ENCODE results near the gene ADAMTS2.
"Not testable (repeated sequence)": the region's sequence is repeated elsewhere in the genome, so short reads cannot be mapped to it uniquely, and the experiment has no call there.

The ADAMTS2 gene

GRCh38 chr5:179115845-179116524 is 229.3 kb downstream of the ADAMTS2 start:
- DNase-seq, result no peak

DNA sequence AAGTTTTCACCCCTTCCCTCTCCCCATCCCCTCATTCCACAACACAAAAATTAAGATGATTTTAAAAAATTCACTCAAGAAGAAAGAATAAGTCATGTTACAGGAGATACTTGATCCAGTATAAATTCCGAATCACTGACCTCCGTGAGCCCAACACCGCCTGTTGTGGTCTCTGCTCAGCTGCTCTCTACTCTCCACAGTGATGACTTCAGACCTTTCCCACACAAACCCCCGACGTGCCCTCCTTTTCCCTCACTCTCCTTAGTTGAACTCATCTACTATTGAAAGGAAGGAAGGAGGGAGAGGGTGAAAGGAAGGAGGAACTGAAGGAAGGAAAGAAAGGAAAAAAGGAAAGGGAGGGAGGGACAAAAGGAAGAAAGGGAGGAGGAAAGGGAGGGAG is 230.0 kb downstream of the ADAMTS2 start:
- DNase-seq, result no peak

GRCh38 chr5:179114756-179115155 is 230.5 kb downstream of the ADAMTS2 start:
- DNase-seq, result no peak

DNA sequence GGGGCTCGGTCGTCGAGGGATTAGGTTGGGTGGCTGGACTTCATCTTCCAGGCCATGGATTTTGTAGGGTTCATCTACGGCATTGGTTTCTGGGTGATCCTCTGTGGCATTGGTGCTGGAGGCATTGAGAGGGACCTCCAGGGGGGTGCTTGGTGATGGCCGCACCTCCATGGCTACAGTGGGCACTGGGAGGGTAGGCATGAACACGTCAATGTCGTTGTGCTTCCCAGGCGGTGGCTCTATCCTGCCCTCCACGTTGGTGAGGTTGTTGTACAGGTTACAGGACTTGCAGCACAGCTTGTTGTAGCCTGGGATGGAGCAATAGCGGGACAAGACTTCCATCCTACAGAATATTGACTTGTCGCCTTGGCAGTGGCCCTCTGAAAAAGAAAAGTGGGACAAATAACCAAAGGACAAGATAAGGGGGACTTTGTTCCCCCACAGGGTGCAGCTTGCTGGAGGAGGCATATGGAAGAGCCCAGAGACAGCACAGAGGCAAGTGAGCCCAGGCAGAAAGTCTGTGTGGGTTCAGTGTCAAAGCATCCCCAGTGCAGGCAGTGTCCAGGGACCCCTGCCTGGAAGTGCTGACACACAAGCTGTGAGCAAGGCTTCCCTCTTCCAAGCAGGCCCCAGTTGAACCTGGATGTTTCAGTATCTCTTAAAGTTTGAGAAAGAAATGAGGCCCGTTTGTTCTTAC is 231.2 kb downstream of the ADAMTS2 start:
- DNase-seq, result no peak

- DNase-seq, result no peak
Measured at GRCh38 chr5:179113143-179113530, 232.1 kb downstream of the ADAMTS2 start.

- no peak for DNase-seq
Measured at GRCh38 chr5:179112469-179113142, 232.7 kb downstream of the ADAMTS2 start.

DNA sequence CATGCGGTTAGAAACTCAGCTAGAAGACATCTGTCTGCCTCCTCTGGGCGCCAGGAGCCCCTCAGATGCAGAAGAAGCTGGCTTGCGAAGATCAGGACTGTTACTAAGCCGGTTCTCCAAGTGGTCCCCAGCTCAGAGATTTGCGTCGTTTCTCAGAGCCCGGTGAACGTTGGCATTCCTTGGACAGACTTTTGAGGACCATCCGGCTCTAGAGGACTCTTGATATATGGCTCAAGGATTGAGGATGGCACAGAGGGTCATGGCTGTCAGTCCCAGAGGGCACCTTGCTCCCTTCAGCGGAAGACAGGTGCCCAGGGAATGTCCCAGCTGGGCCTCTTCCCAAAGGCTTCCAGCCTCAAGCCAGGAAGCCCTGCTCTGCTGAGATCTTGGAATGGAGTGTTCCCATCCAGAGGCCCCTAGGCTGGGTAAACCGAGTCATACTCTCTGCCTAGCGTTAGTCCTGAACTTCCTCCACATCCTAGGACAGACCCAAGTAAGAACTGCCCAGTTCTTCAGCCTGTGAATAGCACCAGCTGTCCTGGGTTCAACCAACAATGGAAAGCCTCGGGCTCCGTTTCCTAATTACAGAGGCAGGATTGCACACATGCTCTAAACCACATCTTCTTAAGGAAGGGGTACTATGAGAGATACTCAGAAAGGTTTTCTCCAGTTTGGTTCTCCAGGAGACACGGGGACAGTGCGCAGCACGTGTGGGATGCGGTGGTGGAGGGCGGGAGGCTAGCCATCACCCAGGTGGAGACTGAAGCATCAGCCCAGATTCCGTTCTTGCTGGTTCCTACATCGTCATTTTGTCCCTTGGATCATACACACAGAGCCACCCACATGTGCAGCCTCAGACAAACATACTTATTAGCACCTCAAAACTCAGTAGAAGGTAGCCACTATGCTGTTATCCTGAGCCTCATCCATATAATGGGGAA is 233.7 kb downstream of the ADAMTS2 start:
- DNase-seq, result no peak

GRCh38 chr5:179110528-179110927 is 234.7 kb downstream of the ADAMTS2 start:
- no peak for DNase-seq

DNA sequence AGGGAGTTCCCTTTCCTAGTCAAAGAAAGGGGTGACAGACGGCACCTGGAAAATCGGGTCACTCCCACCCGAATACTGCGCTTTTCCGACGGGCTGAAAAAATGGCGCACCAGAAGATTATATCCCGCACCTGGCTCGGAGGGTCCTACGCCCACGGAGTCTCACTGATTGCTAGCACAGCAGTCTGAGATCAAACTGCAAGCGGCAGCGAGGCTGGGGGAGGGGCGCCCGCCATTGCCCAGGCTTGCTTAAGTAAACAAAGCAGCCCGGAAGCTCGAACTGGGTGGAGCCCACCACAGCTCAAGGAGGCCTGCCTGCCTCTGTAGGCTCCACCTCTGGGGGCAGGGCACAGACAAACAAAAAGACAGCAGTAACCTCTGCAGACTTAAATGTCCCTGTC is 244.0 kb downstream of the ADAMTS2 start:
- not testable (repeated sequence) for DNase-seq

DNA sequence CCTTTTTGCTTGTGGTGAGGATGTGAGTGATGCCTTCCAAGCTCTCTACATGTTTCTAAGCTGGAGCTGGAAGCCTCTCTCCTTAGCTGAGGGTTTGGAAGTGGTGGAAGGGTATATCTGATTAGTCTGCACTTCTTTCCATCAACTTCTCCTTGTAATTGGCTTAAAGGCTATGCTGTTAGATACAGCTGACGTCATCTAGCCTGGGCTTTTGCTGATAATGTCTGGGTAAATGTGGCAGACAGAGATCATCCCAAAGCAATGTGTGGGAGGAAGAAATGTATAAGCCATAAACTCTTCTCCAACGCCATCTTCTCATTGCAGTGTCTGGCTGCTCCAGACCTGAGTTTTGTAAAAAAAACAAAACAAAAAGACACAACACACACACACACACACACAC is 255.8 kb downstream of the ADAMTS2 start:
- no peak for DNase-seq

DNA sequence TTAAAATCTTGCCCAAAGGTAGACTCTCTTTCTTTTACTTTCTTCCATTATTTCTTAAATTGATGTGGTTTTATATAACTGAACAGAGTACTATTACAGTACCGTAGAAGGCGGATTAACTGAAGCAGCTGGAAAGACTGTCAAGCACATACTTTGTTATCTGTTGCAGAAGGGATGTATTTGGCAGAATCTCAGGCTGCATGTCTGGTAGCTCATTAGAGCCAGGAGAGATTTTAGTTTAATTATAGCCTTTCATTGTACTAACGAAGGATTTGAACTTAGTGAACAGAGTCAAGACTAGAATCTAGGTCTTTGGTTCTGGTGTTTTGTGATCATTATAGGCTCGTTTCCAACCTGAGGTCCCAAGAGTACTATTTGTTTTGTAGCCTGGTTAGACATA is 264.5 kb downstream of the ADAMTS2 start:
- no peak for DNase-seq

GRCh38 chr5:179079165-179079987 is 265.9 kb downstream of the ADAMTS2 start:
- DNase-seq, result no peak

DNA sequence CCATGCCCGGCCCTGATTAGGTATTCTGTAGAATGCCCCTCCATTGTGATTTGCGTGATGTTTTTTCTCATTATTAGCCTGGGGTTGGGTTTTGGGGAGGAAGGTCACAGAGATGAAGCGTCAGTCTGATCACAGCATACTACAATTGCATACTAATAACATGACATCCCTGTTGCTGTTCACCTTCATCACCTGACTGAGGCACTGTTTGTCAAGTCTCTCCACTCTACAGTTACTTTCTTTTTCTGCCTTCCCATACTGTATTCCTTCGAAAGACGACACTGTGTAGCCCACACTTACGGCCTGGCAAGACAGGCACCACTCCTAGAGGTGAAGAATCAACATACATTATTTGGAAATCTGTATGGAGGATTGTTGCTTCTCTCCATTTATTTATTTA is 279.6 kb downstream of the ADAMTS2 start:
- DNase-seq, result no peak

DNA sequence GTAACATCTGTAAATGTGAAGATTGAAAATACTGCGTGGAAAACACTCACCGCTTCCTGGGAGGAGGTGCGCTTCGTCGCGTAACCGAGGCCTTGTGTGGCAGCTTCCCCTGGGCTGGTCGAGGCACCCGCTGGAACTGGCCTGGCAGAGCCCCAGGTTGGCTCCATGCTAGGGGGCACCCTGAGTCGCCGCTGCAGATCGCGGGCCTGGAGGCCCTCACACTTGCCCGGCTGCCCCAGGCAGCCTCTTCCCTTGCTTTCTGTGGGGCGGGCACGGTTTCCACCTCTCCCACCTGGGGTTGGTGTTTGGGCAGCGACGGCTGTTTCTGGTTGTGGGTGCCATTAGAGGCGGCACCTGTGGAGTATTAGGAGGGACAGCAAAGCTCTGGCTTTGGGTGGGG is 284.2 kb downstream of the ADAMTS2 start:
- no peak for DNase-seq

Measured in CD4-positive, alpha-beta T cell treated with Interleukin-12 subunit alpha and Interleukin-12 subunit beta, for 1 hour (primary cell).